ENCODE results near the gene GPR12.
A peak's percentile ranks its signal among the peaks of the same experiment; 100 is the strongest.

The GPR12 gene, protein sequence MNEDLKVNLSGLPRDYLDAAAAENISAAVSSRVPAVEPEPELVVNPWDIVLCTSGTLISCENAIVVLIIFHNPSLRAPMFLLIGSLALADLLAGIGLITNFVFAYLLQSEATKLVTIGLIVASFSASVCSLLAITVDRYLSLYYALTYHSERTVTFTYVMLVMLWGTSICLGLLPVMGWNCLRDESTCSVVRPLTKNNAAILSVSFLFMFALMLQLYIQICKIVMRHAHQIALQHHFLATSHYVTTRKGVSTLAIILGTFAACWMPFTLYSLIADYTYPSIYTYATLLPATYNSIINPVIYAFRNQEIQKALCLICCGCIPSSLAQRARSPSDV

DNA sequence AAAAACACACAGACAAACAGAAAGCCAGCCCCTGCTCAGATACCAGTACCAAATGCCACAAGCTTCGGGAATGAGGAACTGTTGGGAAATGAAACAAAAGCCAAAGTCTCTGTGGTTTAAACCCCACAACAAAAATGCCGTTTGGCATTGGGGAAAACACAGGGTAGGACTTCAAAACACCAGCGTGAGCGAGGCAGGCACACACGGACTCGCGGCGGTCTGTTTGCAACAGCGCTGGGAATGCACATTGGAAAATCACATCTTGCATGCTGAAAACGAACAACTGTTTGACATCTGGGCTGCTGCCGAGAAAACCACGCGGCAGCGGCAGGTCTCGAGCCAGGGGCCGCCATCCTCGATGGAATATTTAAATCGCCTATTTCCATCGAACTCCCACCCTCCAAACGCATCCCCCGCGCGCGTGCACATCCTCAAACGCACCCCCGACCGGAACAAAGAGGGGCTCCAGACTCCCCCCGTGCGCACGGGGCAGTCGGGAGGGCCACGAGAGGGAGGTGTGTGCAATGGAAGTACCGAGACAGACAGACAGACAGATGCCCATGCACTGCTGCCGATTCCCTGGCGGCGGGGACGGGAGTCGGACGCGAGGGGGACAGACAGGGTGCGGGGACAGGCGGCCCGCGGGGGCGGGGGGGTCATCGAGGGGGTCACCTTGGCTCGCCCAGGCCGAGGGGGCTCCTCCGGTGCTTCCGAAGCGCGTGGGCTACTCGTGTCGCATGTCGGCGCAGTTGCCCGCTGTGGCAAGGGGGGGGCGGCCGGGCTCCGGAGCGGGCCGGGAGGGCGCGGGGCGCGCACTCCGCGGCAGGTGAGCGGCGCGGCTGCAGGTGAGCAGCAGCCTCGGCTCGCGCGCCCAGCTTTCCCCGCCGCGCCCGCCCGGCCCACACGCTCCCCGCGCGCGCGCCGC lies at the start of gene GPR12:
Gene GPR12 (minus strand): TSS at position 880 of the 925 bp plus-strand sequence. CDS start 959 bp downstream, outside the sequence.
- no peak for DNase-seq

DNA sequence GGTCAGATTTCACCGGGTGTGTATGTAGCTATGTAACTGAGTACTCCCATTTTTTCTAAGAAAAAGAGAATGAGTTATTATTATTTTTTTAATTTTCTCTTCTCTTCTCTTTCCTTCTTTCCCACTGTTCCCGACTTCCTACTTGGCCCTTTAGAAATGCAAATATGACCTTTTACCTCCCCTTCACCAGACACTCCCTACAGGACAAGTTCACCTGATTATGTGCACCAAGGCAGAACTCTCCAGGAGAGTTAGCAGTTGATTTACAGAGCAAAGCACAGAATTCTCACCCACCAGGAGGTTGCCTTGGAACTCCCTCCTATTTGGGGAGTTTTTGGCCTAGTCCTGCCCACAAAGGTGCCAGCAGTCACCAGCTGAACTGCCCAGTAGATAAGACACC lies 49.5 kb upstream of the GPR12 start:
- DNase-seq, result peak; percentile 13

DNA sequence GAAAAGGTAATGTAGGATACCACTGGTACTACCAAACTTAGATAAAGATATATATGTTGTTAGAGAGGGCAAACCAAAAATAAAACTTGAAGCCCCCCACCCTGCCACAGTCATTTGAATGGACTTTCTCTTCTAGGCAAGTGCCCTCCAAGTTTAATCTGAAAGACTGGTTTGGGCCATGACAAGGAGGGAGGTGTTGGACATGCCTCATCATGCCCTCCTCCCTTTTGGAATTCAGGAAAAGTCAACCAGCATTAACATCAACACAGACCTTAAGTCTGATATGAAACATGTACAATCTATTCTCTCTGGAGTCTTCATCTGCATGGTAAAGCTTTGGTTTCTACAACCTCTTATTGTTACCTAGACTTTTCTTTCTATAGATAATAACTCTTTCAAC lies 46.3 kb upstream of the GPR12 start:
- DNase-seq, result no peak

DNA sequence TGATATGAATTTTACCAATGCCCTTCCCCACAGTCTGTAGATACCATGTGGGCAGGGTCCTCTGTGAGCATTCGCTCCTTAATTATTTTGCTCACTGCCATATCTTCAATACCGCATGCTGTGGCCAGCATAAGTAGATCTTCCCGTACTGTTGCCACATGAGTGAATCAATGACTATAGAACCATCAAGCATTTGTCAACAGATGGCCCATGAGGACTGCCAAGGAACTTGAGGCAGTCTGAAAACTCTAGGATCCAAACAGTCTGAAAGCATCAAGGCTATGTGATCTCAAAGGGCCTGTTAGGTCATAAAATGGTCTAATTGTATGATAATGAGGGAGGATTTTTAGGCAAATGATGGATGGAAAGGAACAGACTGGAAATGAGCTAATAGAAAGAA lies 27.4 kb upstream of the GPR12 start:
- DNase-seq, result no peak

DNA sequence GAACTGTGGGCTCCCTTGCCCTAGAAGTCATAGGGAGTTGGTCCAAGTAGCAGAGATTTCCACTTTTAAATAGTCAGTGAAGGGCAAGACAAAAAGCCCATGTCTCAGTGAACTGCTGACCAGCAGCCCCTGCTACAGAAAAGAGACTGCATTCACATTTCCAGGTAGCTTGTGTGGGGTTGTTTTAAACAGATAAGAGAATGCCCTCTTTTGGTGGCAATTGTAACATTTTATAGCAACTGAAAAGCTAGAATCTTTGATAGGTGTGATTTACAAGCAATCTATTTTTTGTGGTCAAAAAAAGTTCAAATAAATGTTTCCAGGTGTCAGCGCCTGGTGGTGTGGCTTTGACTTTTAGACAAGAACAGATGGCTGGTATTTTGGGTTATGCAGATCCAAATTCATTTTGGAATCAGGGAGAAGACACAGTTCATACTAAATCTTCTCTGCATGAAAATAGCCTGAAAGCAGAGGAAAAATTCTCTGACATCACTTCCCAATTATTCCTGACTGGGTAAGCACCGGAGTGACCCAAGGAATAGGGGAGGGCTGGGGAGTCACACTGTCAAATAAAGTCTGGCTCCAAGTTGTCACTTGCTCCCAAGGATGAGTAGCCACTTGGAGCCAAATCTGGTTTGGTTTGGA lies 26.2 kb upstream of the GPR12 start:
- DNase-seq, result no peak

DNA sequence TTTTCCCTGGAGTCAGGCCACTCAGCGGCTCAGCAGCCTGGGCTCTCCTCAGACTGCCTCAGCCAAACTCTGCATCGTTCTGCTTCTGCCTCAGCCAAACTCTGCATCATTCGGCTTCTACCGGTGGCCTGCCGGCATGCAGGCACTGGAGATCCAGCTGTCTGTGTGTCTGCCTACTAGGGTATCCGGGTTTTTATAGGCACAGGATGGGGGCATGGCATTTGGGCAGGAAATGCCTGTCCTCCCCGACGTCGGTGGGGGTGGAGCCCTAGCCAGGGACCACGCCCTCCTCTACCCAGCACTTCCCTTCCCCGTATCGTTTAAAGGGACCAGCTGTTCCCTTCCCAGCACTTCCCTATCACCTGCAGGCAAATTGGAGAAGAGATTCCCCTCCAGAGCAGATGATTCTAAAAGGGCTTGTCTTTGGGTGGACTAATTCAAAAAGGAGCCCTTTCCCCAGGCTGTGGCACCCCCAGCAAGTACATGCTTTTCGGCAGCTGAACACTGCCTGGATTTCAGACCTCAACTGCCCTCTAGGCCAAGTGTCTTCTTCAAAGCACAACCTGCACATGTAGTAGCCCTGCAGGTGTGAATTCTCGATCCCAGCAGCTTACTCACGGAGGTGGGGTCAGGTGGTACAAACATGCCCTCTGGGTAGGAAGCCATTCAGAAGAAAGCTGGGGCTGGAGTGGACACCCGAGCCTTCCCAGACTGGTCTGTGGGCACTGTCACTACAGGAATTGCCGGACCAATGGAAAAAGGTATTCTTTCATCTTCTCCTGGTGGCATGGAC lies 25.4 kb upstream of the GPR12 start:
- peak; percentile 60 for DNase-seq

DNA sequence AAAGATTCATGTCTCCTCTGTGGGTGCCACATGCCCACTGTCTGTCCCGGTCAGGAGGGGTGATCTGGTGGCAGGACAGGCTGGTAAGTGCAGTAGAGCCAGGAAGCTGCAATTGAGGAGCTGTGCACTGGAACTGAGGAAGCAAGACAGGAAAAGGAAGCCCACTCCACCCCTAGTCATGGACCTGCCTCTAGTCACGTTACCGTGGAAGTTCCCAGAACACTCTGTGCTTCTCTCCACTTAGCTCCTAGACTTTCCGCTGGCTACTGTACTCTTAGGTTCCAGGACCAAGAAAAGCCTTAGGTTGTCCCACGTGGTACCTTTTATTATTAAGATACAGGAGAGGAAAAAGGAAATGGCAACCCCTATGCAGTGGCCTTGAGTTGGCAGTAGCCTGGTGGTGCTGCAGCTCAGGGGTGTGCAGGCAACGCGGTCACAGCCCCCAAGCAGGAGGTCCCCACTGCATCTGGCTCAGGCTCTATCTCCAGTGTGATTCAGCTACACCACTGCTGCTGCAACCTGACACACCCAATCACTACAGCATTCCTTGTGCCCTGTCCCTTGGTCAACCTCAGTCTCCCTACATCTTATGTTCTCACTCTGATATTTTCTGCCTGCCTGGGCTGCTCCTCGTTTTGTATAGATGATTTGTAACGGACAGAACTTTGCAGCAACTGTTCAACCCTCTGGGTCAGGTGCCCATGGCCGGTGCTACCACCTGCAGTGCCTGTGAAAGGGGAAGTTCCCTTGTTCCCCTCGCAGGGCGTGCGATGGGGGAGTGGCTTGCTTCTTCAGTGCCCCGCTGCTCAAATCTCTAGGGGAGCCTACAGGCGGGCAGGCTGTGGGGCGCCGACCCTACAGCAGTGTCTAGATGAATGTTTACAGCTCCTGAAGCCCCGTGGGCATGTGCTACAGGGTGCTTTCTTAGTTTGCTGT lies 24.4 kb upstream of the GPR12 start:
- DNase-seq, result no peak

DNA sequence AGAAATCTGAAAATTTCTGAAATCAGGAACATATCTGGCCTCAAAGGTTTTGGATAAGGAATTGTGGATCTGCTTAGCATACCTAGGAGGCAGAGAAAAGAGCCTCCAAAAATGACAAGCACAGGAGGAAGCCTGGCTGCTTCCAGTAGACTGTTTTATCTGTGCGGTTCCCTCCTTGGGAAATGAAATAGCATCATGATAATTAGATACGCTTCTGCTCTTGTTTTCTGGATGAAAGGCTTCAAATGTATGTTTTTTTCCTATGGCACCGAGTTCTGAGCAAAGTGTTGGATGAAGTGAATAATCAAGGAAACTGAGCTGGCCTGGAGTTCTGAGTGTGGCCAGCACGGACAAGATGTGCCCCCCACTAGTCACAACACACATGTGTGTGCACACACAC lies 19.8 kb upstream of the GPR12 start:
- no peak for DNase-seq

DNA sequence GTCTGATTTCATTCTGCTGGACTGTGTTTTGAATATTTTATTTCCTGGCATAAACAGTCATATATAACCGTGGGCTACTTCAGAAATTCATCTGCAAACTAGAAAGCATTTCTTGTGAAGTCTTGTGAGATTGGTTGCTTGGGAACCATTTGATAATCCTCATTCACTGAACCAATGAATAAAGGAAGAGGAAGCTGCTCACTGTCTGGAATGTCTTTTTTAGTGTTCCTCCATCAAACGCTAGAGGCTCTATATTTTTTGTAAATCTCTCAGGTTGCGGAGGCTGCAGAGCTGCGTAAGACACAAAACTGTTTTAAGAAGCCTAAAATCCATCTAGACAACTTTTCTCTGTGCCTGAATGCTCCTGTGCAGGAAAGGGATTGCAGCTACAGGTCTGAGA lies 18.7 kb upstream of the GPR12 start:
- DNase-seq, result no peak

DNA sequence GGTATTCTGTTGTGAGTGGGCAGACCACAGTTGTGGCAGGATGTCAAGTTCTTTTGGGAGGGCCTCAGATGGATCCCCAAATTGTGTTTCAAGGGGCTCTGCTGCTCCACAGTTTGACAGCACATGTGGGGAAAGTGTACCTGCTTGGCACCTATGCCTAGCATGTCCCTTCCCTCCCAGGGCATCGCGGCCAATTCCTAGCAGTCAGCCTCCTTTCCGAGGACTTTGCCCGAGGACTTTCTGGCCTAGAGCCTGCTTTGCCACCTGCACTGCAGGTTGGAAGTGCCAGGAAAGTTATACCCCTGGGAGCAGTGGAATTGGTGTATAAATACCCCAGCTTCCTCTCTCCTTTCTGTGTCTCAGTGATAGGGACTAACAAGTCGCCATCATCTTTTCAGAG lies 11.9 kb upstream of the GPR12 start:
- no peak for DNase-seq

DNA sequence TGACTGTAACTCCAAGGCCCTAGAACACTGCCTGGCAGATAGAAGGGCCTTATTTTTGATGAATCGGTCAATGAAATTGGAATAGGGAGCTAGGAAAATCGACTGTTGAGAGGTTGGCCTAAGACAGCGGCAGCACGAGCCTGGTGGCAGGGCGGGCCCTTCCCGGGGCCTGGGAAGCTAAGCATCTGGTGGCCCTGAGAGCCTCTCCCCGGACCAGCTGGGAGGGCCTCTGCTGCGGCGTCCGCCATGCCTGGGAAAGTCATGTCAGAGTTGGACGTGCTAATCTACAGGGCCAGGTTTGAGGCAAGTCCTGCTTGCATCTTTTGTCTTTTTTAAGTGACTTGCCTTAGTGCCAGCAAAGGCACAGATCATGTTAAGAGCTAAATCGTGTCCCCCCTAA lies 11.2 kb upstream of the GPR12 start:
- no peak for DNase-seq

DNA sequence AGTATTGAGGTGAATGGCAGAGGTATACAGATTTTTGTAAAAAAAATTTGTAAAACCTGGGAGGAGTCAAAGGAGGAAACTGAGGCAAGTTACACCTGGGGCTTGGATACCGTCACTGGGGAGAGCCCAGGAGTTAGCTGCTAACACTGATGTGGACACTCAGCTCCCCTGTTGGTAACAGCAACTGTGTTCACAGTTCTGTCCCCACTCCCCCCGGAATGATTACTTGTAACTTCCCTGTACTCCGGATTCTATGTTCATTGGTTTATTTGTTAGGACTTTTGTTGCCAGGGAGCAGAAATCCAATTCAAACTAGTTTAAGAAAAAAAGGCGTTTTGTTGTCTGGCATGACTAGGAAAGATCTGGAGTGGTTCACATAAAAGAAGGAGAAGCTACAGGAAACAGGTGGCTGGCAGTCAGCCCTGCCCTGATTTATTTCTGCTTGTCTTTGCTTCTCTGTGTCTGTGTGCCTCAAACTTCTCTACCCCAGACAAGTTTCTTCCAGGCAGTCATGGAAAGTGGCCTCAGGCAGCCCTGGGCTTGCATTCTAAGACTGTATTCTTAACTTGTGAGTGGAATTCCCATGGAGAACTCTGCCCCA lies 2.3 kb upstream of the GPR12 start:
- DNase-seq, result no peak

DNA sequence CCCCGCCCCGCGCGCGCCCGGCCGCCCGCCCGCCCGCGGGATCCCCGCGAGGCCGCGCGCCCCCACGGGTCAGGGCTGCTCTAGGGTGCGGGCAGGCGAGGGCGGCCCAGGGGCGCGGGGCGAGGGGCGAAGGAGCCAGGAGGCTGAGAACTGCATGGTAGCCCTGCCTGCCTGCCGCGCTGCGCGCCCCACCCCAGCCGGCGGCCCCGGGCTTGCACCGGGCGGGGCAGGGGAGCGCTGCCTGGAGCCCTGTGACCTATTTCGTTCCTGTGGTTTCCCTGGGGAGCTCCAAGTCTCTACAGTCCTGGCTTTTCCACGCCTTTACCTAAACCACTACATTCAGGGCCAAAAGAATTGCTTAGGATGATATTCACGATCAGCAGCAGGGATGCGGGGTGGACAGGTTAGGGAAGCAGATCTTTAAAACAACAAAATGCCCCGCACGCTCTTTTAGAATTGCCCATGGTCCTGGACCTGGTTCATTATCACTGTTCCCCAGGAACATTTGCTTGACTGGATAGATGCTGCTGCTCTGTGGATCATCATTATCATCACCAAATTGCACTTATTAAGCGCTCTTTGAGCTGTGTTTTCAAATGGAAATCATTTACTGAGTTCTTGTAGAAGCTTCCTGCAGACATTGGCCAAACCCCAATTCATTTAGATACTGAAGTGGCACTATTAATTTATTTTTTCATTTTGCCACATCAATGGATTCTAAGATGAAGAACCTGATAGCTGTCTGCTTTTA lies 421 bp upstream of the GPR12 start:
- no peak for DNase-seq

DNA sequence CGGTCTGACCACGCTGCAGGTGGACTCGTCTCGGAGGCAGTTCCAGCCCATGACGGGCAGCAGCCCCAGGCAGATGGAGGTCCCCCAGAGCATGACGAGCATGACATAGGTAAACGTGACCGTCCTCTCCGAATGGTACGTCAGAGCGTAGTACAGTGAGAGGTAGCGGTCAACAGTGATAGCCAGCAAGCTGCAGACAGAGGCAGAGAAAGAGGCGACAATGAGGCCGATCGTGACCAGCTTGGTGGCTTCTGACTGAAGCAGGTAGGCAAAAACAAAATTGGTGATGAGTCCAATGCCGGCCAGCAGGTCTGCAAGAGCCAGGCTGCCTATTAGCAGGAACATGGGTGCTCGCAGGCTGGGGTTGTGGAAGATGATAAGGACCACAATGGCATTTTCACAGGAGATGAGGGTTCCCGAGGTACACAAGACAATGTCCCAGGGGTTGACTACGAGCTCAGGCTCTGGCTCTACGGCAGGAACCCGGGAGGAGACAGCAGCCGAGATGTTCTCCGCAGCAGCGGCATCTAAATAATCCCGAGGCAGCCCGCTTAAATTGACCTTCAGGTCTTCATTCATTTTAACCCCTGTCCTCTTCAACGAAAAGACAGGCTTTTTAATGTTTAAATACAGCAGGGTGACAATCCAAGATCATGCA lies 1.2 kb downstream of the GPR12 start:
- no peak for DNase-seq

DNA sequence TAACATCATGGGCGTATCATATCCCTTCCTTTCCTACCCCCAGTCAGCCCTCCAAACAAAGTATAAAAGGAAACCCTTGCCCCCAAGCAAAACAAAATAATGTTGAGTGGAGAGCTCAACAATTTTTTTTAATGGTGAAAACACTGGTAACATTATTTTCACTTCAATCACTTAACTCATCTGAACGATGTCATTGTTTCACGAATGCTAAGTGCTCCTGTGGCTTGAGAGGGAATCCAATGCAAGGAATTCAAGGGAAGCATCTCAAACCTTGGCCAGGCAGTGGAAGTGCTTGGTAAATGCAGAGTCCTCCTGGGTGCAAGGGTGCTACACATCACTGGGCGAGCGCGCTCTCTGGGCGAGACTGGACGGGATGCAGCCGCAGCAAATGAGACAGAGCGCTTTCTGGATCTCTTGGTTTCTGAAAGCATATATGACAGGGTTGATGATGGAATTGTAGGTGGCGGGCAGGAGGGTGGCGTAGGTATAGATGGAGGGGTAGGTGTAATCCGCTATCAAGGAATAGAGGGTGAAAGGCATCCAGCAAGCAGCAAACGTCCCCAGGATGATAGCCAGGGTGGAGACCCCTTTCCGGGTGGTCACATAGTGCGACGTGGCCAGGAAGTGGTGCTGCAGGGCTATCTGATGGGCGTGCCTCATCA lies 2.0 kb downstream of the GPR12 start:
- DNase-seq, result no peak

DNA sequence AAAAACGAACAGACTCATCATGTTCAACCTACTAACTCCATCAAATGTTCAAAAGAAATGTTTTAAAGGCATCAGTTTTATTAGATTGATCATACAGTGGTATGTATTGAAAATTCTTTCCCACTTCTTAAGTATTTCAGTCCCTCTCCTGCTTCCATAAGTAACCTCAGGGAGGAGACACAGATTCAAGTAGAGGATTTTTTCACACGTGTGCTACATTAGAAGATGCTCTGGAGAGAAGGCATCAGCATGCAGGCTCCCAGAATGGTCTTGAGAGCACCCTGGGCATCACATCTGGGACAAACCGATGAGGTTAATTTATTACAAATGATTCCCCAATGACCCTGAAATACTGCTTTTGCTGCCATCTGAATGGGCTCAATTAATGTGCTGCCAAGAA lies 3.6 kb downstream of the GPR12 start:
- DNase-seq, result no peak

DNA sequence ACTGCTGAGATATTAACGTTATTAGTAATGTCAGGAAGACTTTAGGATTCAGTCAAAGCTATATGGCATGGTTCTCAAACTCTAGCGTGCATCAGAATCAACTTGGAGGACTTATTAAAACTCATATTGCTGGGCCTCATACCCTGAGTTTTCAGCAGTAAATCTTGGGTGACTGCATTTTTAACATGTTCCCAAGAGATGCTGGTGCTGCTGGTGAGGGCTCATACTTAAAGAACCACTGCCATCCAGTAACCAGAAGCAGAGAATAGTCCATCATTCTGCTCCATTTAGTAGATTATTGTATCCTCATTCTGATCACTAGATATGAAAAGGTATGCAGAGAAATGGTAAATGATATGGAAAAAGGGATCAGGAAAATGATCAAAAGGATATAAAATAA lies 7.9 kb downstream of the GPR12 start:
- no peak for DNase-seq

DNA sequence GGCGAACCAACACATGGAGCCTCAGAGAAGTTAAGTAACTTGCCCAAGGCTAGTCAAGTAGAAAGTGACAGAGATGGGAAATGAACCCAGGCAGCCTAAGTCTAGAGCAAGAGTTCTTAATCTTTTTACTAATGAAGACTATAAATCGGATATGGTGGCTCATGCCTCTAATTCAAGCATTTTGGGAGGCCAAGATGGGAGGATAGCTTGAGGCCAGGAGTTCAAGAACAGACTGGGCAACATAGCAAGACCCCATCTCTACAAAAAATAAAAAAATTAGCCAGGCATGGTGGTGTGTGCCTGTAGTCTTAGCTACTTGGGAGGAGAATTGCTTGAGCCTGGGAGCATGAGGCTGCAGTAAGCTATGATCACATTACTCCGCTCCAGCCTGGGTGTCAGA lies 10.7 kb downstream of the GPR12 start:
- no peak for DNase-seq

DNA sequence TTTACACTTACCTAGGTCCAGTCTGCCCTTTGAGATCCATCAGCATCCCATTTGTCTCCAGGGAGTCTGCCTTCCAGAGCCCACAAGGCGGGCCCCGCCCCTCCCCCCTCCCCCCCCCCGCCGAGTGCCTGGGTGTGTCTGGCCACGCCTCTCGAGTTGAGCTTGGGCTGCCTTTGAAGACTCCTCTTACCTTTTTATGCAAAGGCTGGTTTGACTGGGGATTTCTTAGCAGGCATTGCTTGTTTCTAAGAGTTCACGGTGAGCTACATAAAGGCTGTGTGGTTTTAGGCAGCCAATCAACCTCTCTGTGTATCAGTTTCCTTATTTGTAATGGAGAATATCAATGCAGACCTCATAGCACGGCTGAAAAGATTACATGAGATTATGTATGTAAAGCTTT lies 11.3 kb downstream of the GPR12 start:
- DNase-seq, result no peak

All from islet precursor cell (in vitro differentiated cells).